GM21619 (cell line): ENCODE results near the gene GJD3.
"Not testable (repeated sequence)": the region's sequence is repeated elsewhere in the genome, so short reads cannot be mapped to it uniquely, and the experiment has no call there.

Source experiments
- ATAC-seq: cut with Tn5 transposase; IDR thresholded peaks from one replicate; pipeline ENCODE4 v1.9.1; 2021; ENCODE audit not compliant: unreplicated experiment

The GJD3 gene, protein sequence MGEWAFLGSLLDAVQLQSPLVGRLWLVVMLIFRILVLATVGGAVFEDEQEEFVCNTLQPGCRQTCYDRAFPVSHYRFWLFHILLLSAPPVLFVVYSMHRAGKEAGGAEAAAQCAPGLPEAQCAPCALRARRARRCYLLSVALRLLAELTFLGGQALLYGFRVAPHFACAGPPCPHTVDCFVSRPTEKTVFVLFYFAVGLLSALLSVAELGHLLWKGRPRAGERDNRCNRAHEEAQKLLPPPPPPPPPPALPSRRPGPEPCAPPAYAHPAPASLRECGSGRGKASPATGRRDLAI

DNA sequence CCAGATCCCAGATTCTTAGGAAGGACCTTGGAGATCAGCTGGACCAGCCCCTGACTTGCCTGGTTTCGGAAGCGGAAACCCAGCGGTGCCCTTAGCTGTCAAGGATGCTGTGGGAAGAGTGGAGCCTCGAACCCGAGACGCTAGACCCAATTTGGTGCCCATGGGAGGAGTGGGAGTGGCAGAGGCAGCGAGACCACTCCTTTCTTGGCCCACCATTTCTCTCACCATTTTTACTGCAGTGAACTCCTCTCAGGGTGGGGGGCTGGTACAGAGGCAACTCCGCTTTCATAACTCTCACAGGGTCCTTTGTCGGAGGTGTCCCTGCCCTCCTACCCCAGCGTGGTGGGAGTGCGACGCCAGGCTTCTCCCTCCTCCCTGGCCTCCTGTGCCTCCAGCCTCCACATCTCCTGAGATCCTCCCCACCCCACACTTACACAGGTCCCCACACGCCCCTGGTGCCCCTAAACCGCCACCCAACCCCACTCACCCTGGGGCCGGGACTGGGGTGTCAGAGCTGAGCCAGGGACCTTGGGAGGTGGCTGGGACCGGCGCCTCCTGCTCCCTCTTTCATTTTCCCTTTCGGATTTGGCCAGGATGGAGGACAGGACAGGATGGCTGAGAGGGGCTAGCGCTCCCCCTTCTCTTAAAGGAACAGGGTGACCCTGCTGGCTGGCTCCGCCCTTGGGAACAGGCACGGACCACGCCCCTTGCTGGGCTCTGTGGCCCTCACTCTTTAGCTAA is at the start of gene GJD3:
TSS of gene GJD3 (minus strand) at position 617 of the 741 bp plus-strand sequence. CDS start 922 bp downstream, outside the sequence.
- ATAC-seq: no peak

GRCh38 chr17:40414312-40414711 is 49.8 kb upstream of the GJD3 start:
- ATAC-seq: not testable (repeated sequence)

DNA sequence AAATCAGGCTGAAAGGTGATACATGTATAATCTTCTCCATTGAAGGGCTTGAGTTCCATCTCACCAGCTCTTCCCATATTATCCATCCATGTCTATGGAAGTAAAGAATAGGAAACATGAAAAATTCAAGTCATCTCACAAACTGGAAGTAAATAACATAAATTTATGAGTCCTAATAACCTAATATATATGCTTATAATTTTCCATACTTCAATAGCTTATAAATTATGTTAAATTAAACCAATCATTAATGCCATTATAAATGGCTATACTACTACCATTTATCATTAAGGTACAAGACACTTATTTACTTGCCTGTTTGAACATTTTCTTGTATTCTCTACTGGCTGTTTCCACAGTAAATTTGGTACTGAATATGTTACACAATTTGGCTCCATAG is 48.3 kb upstream of the GJD3 start:
- no peak for ATAC-seq

- ATAC-seq: no peak
Observed at GRCh38 chr17:40411821-40412220, 47.3 kb upstream of the GJD3 start.

- ATAC-seq: no peak
Observed at GRCh38 chr17:40410082-40410481, 45.5 kb upstream of the GJD3 start.

DNA sequence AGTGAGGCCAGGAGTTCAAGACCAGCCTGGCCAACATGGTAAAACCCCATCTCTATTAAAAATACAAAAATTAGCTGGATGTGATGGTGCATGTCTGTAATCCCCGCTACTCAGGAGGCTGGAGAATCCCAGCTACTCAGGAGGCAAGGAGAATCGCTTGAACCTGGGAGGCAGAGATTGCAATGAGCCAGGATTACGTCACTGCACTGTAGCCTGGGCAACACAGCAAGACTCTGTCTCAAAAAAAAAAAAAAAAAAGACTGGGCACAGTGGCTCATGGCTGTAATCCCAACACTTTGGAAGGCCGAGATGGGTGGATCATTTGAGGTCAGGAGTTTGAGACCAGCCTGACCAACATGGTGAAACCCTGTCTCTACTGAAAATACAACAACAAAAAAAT is 45.0 kb upstream of the GJD3 start:
- ATAC-seq: not testable (repeated sequence)

- ATAC-seq: no peak
Observed at GRCh38 chr17:40407460-40407859, 42.9 kb upstream of the GJD3 start.

DNA sequence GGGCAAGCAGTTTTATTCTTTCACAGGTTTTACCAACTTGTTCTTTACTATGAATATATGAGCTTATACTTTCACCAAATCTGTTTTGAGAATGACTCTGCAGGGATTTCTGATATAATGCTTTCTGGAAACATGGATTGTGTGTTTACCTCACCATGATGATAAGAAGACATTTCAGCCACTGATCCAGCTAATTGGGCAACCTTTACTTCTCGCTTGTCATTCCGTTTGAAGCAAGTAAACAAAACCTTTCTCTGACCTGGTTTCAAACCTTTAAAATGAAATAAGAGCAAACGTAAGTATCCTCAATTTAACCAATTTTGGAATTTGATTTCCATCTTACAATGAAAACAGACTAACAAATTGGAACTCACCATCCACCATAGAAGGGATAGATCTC is 39.5 kb upstream of the GJD3 start:
- ATAC-seq: no peak

DNA sequence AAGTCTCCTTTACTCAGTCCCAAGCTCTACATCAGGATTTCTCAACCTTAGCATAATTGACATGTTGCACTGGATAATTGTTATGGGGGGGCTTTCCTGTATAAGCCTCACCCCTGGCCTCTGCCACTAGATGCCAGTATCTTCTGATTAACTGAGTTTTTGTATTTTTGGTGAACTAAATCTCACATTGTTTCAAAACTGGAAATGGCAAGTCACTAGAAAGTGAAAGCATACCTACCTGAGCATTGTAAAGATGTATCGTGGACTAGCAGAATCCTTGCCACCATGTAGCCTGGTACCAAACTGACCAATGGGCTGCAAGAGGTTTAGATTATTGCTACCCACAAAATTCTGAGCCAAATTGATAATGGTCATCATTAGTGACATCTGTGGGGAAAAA is 38.1 kb upstream of the GJD3 start:
- no peak for ATAC-seq

DNA sequence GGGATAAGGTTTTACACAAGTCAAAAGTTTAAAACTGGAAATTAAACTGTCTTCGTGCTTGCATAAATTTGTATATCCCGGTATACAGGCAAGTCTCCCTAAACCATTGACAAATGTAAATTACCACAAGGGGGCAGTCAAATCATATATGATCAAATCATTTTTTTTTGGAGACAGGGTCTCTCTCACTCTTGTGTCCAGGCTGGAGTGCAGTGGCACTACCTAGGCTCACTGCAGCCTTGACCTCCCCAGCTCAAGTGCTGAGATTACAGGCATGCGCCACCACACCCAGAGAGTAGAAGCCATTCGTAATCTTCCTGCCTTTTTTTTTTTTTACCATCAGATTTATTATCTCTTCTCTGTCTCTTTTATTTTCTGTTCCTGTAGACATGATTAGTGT is 34.6 kb upstream of the GJD3 start:
- no peak for ATAC-seq

- ATAC-seq: not testable (repeated sequence)
Observed at GRCh38 chr17:40386555-40386954, 22.0 kb upstream of the GJD3 start.

GRCh38 chr17:40382251-40382650 is 17.7 kb upstream of the GJD3 start:
- no peak for ATAC-seq

GRCh38 chr17:40378966-40379365 is 14.4 kb upstream of the GJD3 start:
- no peak for ATAC-seq

DNA sequence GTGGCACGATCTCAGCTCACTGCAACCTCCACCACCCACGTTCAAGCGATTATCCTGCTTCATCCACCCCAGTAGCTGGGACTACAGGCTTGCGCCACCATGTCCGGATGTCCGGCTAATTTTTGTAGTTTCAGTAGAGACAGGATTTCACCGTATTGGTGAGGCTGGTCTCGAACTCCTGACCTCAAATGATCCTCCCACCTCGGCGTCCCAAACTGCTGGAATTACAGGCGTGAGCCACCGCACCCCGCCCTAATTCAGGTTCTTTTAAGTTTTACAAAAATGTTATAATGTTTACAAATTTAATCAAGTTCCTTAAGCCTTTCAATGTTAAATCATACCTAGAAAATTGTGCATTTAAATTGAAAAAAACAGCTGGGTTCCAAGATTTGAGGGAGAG is 13.3 kb upstream of the GJD3 start:
- ATAC-seq: no peak

GRCh38 chr17:40376541-40376940 is 12.0 kb upstream of the GJD3 start:
- ATAC-seq: not testable (repeated sequence)

GRCh38 chr17:40375786-40376185 is 11.2 kb upstream of the GJD3 start:
- not testable (repeated sequence) for ATAC-seq

DNA sequence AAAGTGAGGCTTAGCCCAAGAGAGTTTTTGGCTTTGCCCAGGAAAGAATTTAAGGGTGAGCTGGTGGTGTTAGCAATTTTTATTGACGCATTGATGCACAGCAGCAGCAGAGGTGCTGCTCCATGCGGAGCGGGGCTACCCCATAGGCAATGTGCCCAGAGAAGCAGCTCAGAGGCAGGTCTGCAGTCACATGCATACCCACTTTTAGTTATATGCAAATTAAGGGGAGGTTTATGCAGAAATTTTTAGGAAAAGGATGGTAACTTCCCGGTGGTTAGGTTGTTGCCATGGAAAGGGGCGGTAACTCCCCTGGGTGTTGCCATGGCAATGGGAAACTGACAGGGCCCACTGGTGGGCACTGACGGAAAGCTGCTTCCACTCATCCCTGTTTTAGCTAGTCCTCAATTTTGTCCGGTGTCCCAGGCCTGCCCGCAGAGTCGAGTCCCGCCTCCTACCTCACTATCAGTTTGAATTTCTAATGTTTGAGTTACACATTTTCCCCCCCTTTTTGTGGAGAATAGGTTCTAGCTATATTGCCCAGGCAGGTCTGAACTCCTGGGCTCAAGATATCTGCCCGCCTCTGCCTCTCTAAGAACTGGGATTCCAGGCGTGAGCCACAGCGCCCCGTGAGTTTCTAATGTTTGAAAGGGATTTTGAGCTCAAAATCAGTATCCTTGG is 10.4 kb upstream of the GJD3 start:
- ATAC-seq: no peak

GRCh38 chr17:40373999-40374398 is 9.5 kb upstream of the GJD3 start:
- no peak for ATAC-seq

DNA sequence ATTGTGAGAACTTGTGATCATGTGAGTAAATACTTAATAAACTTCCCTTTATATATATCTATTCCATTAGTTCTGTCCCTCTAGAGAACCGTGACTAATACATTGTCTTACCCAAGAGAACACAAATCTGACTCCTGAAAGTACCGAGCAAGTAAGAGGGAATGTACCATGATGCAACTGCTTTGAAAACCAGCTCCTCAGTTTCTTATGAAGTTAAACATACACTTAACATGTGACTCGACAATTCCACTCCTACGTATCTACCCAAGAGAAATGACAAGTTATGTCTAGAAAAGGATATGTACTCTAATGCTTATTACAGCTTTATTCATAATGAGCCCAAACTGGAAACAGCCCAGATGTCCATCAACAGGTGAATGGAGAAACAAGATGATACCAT is 8.8 kb upstream of the GJD3 start:
- ATAC-seq: no peak

- not testable (repeated sequence) for ATAC-seq
Observed at GRCh38 chr17:40372644-40373043, 8.1 kb upstream of the GJD3 start.

GRCh38 chr17:40372031-40372430 is 7.5 kb upstream of the GJD3 start:
- no peak for ATAC-seq
